HT1080 (cell line): ENCODE data around the gene TPCN2. TPM values are rescaled to one million over a fixed set of nuclear protein-coding genes. Genes with fewer than 3 reads are reported as not detected.
"Not testable (repeated sequence)": the region's sequence is repeated elsewhere in the genome, so short reads cannot be mapped to it uniquely, and the experiment has no call there.

ENCODE experiments used
- DNase-seq: peaks from one replicate; pipeline ENCODE4 v3.0.0-alpha.2; 2015; ENCODE audit warnings: low read depth
- total RNA-seq: library from RNA; depleted of rRNA; stranded (reverse); fragments of >200 nt; shearing (Covaris generic); gene quantifications from 2 replicates; pipeline ENCODE4 v1.2.3, GENCODE V29; 2014

Gene TPCN2
- total RNA-seq, 1 experiment from 2014 or later, result 7.2 TPM

DNA sequence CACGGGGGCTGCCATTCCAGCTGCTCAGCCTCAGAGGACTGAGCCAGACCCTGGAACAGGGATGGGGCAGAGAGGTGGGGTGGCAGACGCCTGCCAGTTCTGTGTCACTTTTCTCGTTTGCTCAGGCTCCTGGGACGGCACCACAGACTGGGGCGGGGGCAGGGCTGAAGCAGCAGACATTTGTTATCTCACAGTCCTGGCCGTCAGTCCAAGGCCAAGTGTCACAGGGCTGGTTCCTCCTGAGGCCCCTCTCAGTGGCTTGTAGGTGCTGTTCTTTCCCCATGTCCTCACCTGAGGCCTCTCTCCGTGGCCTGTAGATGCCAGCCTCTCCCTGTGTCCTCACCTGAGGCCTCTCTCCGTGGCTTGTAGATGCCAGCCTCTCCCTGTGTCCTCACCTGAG lies 24.7 kb downstream of the TPCN2 start:
- DNase-seq, result no peak

DNA sequence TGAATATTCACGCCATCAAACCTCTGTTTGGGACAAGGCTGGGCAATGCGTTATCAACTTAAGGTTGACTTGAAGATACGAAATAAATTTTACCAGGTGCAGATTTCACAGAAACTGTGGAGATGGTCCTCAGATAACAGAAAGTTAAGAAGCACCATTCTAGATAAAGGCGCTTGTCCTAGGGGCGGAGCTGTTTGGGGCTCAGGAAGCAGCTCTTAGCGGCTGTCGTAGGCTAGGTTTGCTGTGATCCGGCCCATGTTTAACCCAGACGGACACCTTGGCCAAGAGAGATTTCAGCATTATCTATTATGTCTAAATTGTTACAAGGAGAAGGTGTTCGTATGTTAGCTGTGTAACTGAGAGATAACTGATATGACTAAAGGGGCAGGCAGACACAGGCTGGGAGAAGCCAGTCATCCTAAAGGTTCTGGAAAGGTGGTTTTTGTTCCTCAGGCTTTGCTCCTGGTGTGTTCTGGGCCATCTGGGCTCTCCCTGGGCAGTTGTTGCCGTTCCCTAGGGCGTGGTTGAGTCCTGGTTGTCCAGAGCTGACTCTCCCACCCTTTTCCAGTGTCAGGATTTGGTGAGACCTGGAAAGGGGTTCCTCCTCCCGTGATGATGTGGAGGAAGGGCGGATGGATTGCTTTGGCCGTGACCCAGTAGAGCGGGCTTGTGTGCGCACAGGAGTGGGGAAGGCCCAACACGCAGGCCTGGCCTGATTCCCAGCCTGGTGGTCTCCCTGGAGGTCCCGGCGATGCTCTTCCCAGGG lies 25.8 kb downstream of the TPCN2 start:
- DNase-seq, result no peak

DNA sequence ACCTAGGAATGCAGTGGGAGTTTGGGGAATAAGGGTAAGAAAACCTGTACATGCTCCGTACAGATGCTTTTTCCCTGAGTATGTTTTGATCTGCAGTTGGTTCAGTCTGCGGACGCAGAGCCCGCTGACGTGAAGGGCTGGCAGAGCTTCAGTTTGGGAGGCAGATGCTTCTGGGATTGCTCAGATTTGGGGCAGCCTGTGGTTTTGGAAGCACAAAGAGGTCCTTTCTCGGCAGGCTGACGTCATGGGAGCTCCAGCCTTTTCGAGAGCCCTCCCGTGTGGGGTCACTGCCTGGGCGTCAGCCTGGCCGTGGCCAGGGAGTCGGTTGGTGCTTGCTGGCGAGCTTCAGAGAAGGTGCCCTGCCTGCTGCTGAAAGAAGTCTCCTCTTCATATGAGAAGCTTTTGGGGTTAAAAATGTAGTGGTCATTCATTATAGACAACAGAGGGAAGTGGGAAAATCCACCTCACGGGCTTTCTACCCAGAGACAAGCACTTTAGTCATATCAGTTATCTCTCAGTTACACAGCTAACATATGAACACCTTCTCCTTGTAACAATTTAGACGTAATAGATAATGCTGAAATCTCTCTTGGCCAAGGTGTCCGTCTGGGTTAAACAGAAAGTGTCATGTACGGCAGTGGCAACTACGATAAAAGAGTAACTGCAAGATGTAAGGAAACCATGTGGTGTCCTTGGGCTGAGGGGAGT lies 26.8 kb downstream of the TPCN2 start:
- peak; percentile 99 for DNase-seq

DNA sequence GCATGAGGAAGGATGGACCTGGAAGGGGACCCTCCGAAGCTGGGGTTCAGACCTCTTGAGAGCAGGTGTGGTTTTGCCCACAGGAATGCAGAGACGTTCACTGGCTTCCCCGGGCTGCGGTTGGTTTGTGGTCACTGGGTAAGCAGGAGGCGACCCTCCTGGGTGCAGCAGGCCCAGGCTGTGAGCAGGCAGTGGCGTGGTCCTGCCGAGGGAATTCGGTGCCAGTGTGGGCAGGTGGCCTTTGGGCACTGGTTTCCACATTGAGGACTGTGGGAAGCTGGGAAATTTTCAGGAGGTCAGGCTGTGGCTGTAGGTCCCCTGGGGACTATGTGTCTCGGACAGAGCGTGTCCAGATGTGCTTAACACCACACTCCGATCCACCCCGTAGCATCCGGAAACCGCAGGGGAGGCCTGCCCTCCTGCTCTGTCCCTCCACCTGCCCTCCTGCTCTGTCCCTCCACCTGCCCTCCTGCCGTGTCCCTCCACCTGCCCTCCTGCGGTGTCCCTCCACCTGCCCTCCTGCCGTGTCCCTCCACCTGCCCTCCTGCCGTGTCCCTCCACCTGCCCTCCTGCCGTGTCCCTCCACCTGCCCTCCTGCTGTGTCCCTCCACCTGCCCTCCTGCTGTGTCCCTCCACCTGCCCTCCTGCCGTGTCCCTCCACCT lies 27.5 kb downstream of the TPCN2 start:
- peak; percentile 87 for DNase-seq

DNA sequence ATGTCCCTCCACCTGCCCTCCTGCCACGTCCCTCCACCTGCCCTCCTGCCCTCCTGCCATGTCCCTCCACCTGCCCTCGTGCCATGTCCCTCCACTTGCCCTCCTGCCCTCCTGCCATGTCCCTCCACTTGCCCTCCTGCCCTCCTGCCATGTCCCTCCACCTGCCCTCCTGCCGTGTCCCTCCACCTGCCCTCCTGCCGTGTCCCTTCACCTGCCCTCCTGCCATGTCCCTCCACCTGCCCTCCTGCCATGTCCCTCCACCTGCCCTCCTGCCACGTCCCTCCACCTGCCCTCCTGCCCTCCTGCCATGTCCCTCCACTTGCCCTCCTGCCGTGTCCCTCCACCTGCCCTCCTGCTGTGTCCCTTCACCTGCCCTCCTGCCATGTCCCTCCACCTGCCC lies 28.2 kb downstream of the TPCN2 start:
- DNase-seq, result not testable (repeated sequence)

DNA sequence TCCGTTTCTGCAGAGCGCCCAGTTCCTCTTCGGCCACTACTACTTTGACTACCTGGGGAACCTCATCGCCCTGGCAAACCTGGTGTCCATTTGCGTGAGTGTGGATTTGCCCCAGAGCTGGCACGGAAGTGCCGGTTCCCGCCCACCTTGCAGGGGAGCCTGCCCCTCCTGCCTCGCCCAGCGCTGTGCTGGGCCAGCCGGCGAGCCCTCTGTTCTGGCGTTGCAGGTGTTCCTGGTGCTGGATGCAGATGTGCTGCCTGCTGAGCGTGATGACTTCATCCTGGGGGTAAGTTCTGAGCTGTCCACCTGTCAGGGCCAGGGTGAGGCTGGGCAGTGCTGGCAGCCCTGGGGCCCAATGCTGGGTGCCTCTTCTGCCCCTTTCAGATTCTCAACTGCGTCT lies 29.8 kb downstream of the TPCN2 start:
- no peak for DNase-seq

DNA sequence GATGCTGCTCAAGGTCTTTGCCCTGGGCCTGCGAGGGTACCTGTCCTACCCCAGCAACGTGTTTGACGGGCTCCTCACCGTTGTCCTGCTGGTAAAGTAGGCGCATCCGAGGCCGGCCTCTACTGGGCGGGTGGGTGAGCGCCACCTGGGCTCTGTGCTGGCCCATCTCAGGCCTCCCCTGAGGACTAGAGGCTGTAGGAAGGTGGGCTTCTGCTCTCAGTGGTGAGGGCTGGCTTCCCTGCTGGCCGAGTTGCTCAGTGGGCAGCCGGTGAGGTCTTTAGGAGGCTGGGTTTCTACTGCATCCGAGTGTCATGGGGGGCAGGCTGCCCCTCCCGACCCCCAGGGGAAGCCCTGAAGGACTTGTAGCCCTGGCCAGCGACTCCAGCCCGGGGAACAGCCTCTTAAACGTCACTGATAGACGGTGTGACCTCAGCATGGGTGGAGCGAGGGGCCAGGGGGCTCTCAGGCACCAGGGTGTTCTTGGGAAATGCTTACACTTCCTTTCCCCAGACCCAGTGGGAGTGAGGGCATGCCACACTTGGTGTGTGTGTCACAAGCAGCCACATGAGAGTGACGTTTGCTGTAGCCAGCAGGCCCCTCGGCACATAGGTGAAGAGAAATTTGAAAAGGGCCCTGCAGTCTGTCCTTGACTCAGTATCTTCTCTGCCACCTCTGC lies 30.3 kb downstream of the TPCN2 start:
- DNase-seq, result no peak

DNA sequence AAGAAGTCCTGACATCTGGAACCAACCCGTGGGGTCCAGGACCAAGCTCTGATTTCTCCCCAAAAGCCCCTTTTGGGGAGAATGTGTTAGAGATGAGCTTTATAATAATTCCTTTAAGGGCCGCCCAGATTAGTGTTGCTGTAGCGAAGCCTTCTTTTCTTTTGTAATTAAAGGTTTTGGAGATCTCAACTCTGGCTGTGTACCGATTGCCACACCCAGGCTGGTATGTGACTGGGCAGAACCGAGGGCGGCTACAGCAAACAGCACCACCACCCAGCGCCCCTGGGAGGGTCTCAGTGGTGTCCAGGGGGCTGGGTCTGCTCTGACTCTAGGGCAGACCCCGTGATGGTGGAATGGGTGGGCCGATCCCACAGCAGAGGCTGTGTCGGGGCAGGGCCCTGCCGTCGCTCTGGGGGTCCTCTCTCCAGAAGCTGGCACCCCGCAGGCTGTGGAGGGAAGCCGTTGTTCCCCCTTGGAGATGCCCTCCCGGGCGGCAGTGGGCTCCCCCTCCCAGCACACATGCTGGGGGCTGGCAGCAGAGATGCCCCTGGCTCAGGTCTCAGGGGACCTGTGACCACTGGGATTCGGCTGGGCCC lies 31.0 kb downstream of the TPCN2 start:
- no peak for DNase-seq

DNA sequence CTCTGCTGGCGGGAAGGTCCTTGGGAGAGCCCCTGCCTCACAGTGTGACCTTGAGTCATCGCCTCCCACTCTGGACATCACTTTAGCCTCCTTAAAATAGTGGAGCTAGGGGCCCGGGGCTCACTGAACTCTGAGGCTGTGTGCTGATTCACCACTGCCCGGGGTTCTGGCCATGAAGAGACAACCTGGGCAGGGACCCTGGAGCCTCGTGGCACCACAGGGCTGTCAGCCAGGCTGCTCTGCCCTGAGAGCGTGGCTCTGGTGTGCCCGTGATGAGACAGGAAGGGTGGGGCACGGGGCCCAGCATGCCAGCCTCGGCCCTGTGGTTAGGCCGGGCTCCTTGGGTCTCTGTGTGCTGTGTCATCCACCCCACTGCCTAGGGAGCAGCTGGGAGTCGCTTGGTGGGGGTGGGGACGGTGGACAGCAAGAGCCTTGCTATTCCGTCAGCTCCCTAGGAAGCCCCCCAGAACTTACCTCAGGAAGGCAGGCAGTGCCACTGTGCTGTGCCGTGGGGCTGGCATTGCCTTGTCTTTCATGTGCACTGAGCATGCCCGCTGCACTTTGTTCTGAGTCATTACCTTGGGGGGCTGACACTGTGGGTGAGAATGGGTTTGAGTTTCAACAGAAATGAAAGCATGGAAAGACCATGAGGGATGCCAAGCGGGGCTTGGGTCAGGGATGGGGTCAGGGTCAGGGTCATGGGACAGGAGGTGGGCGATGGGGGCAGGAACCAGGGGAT lies 31.7 kb downstream of the TPCN2 start:
- DNase-seq, result peak; percentile 90

DNA sequence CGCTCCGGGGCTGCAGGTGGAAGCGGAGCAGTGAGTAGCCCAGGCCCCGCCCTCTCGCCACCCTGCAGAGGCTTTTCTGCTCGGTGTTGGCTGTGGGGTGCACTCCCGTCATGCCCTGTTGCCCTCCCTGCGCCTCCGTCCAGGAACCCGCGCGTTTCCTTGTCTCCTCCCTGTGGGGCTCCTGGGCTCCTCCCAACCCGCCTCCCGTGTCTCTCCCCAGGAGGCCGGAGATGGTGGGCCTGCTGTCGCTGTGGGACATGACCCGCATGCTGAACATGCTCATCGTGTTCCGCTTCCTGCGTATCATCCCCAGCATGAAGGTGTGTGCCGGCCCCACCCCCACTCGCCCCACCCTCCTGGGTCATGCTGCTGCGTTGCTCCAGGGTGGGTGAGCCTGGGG lies 32.4 kb downstream of the TPCN2 start:
- DNase-seq, result no peak

DNA sequence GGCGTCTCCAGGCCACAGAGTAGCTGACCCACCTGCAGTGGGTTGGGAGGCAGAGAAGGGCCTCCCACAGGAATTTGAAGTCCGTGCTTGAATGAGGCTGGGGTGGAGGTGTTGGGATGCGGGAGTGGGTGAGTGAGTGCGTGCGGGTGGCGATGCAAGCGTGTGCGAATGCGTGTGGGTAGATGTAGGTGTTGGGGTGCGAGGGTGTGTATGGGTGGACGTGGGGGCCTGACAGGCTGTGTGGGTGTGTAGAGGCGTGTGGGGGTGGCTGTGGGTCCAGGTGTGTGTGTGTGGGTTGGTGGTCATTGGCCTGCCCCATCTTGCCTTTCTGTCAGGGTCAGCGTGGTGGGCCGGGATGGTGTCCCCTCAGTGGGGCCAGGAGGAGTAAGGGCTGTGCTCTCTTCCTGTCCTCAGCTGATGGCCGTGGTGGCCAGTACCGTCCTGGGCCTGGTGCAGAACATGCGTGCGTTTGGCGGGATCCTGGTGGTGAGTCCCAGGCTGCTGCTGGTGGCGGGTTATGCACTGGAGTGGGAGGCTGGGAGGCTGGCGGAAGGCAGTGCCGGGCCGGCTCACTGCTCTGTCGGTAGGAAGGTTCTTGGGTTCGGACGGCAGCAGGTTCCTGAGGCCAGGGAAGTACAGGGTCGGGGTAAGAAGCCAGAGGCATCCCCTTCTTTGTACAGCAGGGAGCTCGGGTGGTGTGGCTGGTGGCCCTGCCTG lies 35.0 kb downstream of the TPCN2 start:
- no peak for DNase-seq

DNA sequence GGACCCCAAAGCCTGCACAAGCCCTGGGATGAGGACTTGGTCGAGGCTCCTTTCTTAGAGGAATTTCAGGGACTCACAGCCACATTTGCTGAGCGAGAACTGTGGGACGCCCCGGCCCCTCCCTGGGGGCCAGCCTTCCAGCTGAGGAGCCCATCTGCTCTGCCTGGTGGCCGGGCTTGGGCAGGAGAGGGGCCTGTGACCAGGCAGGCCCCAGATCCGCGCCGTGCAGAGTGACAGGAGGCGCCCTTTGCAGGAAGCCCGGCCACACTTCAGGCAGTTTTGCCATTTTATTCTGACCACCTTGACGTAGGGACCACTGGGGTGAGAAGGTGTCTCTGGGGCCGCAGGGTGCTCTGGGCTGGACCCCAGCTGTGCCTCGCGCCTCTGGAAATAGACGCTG lies 35.6 kb downstream of the TPCN2 start:
- no peak for DNase-seq

DNA sequence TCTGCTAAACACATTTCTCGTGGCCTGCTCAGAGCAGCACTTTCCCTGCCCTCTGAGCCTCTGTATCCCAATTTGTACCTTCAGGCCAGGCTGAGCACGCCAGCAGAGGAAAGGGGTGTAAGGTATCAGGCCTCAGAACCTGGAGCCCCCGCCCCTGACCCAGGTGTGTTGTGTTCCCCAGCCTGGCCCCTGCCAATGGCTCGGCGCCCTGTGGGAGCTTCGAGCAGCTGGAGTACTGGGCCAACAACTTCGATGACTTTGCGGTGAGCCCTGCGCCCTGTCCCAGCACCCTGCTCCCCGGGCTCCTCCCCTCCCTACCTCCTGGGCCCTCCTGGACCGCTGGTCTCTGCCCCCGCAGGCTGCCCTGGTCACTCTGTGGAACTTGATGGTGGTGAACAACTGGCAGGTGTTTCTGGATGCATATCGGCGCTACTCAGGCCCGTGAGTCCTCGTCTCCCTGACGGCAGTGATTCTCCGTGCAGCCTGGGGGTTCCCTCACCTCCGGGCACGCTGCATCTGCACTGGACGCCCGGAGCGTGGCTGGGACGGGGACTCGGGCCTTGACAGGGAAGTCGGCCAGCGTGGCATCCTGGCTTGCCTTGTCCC lies 36.9 kb downstream of the TPCN2 start:
- no peak for DNase-seq

DNA sequence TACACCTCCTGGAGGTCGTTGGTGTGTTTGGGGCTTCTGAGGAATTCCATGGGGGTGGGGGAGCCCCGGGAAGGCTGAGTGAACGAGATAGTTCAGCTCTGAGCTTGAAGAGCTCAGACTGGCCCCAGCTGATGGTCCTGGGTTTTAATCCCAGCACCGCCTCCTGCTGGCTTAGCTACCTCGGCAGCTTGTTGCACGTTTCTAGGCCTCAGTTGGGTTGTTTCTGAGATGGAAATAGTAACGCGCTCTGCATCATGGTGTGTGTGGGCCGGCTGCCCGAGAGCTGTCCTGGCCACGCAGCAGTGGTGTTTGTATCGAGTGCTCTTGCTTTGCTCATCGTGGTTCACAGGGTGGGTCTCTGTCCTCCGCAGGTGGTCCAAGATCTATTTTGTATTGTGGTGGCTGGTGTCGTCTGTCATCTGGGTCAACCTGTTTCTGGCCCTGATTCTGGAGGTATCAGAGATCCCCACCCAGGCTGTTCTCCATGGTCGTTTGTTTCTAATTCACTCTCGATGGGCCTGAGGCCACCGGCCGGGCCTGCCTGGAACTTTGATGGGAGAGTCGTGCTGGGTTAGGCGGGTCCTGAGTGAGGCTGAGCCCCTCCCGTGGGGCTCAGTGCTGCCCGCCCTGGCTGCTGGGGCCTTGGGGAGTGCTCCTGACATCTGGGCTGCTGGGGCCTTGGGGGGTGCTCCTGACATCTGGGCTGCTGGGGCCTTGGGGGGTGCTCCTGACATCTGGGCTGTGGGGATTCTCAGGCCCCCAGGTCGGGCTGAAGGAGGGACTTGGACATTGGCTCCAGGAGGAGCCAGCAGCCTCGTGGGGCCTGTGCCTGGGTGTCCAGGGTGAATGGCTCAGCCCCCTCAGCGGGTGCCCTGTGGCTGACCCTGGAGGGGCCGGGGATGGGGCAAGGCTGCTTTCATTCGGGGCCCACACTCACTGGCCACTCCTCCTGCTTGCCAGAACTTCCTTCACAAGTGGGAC lies 37.7 kb downstream of the TPCN2 start:
- DNase-seq, result no peak

DNA sequence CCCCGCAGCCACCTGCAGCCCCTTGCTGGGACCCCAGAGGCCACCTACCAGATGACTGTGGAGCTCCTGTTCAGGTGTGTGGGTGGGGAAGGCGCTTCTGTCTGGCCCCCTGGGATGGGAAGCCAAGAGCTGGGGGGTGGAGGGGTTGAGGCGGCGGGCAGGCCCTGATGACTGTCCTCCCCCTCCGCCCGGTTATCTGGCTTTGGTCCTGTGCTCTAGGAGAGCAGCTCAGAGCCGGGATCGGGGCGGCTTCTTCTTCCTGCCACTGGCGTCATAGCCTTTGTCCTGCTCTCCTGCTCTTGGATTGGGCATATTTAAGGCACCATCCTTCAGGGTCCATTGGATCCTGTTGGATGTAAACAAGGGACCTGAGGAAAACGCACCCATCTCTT lies 38.4 kb downstream of the TPCN2 start:
- no peak for DNase-seq

DNA sequence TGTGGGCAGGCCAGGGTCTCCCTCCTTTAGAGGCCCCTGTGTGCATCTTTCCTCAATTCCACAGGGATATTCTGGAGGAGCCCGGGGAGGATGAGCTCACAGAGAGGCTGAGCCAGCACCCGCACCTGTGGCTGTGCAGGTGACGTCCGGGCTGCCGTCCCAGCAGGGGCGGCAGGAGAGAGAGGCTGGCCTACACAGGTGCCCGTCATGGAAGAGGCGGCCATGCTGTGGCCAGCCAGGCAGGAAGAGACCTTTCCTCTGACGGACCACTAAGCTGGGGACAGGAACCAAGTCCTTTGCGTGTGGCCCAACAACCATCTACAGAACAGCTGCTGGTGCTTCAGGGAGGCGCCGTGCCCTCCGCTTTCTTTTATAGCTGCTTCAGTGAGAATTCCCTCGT lies 39.1 kb downstream of the TPCN2 start:
- DNase-seq, result no peak

DNA sequence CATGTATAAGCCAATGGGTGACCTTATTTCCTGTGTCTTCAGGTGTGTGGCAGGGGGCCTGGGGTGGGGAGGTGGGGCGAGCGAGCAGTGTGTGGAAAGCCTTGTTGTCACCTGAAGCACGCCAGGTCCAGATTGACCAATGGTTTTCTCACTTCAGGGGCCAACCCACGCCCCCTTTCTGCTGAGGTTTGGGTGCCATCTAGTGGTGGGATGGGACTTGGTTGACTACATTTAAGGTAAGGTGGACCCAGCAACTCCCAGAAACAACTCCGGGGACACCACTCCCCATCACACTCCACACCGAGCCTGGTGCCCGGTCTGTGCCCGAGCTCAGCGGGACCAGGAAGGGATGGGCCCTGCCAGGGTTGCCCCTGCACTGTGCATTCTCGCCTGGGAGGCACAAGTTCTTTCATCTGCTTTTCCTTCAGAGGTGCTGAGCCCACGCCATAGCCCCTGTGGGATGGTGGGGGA lies 40.0 kb downstream of the TPCN2 start:
- peak; percentile 72 for DNase-seq

DNA sequence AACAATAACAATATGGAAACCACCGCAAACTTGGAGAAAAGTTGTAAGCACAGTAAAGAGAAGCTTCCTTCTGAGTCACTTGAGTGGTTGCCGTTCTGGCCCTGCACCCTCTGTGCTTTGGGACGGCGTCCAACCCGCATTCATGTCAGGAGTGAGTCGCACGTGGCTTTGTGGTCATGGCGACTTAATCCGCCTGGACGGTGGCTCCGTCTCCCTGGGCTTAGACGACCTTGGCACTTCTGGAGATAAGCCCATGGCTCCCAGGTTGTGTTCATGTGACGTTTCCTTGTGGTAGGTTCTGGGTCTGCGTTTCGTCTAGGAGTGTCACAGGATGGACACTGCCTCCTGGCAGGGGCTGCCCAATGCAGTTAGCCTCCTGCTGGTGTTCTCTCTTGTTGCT lies 40.5 kb downstream of the TPCN2 start:
- peak; percentile 76 for DNase-seq
